ENCODE measurements around the gene U2AF1L4. TPM values are rescaled to one million over a fixed set of nuclear protein-coding genes. Genes with fewer than 3 reads are reported as not detected.

U2AF1L4 gene
- total and polyA plus RNA-seq, 10 of the 15 experiments (the other 5 are each of a cell fraction or from before 2014, with no cell fraction given) = 7.9 to 21.6 (median 15.1) TPM

- TF ChIP-seq CUX1 (IDR thresholded peaks at IDR 0.05; ENCODE audit: insufficient replicate concordance, low read depth, low read length) (no peak), HSF1 (IDR thresholded peaks at IDR 0.05; ENCODE audit: low read depth, low read length) (no peak), PAX5 (IDR thresholded peaks at IDR 0.05; ENCODE audit: borderline replicate concordance, low read depth, low read length) (no peak), CBX3 (IDR thresholded peaks at IDR 0.05; ENCODE audit: borderline replicate concordance, low read depth) (no peak), CBX5 (IDR thresholded peaks at IDR 0.05; ENCODE audit: low read depth) (no peak), USF2 (IDR thresholded peaks at IDR 0.05; ENCODE audit: borderline replicate concordance, low read depth, low read length) (no peak), FOS (IDR thresholded peaks at IDR 0.05; ENCODE audit: borderline replicate concordance, extremely low read depth, insufficient read length) (no peak)
Observed at GRCh38 chr19:35715981-35716800, 29.0 kb downstream of the U2AF1L4 start (continued).

Measured in GM12878 (cell line).